Progenitor cell of endocrine pancreas (in vitro differentiated cells): Measurements from ENCODE around the gene PRM1. TPM values are rescaled to one million over a fixed set of nuclear protein-coding genes. Genes with fewer than 3 reads are reported as not detected.

Experiments
- DNase-seq: peaks from one replicate; pipeline ENCODE4 v3.0.0; 2021; ENCODE audit warnings: low spot score; ENCODE audit not compliant: unreplicated experiment
- H3K27ac Mint-ChIP-seq: 2 replicates; pipeline ENCODE4 v1.8.0; 2021; ENCODE audit warnings: mild to moderate bottlenecking, moderate library complexity, mixed read lengths
- H3K27me3 Mint-ChIP-seq: 2 replicates; pipeline ENCODE4 v1.8.0; 2021; ENCODE audit warnings: mixed read lengths
- H3K36me3 Mint-ChIP-seq: 2 replicates; pipeline ENCODE4 v1.8.0; 2022; ENCODE audit warnings: mixed read lengths; ENCODE audit not compliant: insufficient read depth
- H3K4me1 Mint-ChIP-seq: 2 replicates; pipeline ENCODE4 v1.8.0; 2021; ENCODE audit warnings: low read depth, mixed read lengths
- H3K4me3 Mint-ChIP-seq: 2 replicates; pipeline ENCODE4 v1.8.0; 2021; ENCODE audit warnings: low read depth, mild to moderate bottlenecking, moderate library complexity, mixed read lengths
- H3K9me3 Mint-ChIP-seq: 2 replicates; pipeline ENCODE4 v1.8.0; 2021; ENCODE audit warnings: low read depth, mixed read lengths
- CTCF ChIP-seq: fragments of 200-600 bp; sonication (generic); IDR thresholded peaks from one replicate; pipeline ENCODE4 v1.5.0; 2021; ENCODE audit warnings: antibody characterized with exemption, mild to moderate bottlenecking; ENCODE audit not compliant: unreplicated experiment
- total RNA-seq: library from RNA; stranded (reverse); gene quantifications from 2 replicates; pipeline ENCODE4 v1.2.1, GENCODE V29; 2021

The PRM1 gene
- total RNA-seq, 1 donor from 2014 or later: not detected

- H3K4me3 Mint-ChIP-seq: no peak overlapping the region
- H3K36me3 Mint-ChIP-seq: peaks cover 2% of the 10 kb centered on the region
- DNase-seq: no peak
- no peaks in the 10 kb centered on the region for H3K9me3 Mint-ChIP-seq
- TF ChIP-seq CTCF: no peak
- H3K4me1 Mint-ChIP-seq: no peaks in the 10 kb centered on the region
- H3K27me3 Mint-ChIP-seq: no peaks in the 10 kb centered on the region
- H3K27ac Mint-ChIP-seq: no peak overlapping the region
These were observed 30.2 kb downstream of the PRM1 start for GRCh38 chr16:11250786-11251524.

- Mint-ChIP-seq H3K9me3 (no peaks in the 10 kb centered on the region), H3K4me1 (peaks cover 3% of the 10 kb centered on the region), H3K27ac (no peak overlapping the region), H3K27me3 (no peaks in the 10 kb centered on the region), H3K4me3 (no peak overlapping the region), H3K36me3 (peaks cover 2% of the 10 kb centered on the region)
- TF ChIP-seq CTCF: no peak
- DNase-seq: no peak
These were observed 30.9 kb downstream of the PRM1 start for GRCh38 chr16:11250091-11250785.

- no peak overlapping the region for H3K27ac Mint-ChIP-seq
- no peak for TF ChIP-seq CTCF
- no peaks in the 10 kb centered on the region for H3K9me3 Mint-ChIP-seq
- no peak overlapping the region for H3K4me3 Mint-ChIP-seq
- H3K27me3 Mint-ChIP-seq: peaks cover 3% of the 10 kb centered on the region
- no peak for DNase-seq
- H3K36me3 Mint-ChIP-seq: peaks cover 2% of the 10 kb centered on the region
- peaks cover 3% of the 10 kb centered on the region for H3K4me1 Mint-ChIP-seq
These were observed 31.7 kb downstream of the PRM1 start for GRCh38 chr16:11249233-11250061.

GRCh38 chr16:11248133-11248532 is 33.0 kb downstream of the PRM1 start:
- Mint-ChIP-seq H3K27ac (no peak overlapping the region), H3K9me3 (no peaks in the 10 kb centered on the region), H3K27me3 (peaks cover 3% of the 10 kb centered on the region), H3K4me3 (no peak overlapping the region), H3K4me1 (peaks cover 3% of the 10 kb centered on the region), H3K36me3 (no peaks in the 10 kb centered on the region)
- DNase-seq: no peak
- TF ChIP-seq CTCF: no peak

- H3K4me3 Mint-ChIP-seq: no peak overlapping the region
- H3K4me1 Mint-ChIP-seq: peaks cover 3% of the 10 kb centered on the region
- H3K27ac Mint-ChIP-seq: no peak overlapping the region
- no peaks in the 10 kb centered on the region for H3K9me3 Mint-ChIP-seq
- no peak for TF ChIP-seq CTCF
- H3K36me3 Mint-ChIP-seq: no peaks in the 10 kb centered on the region
- DNase-seq: no peak
- H3K27me3 Mint-ChIP-seq: peaks cover 3% of the 10 kb centered on the region
These were observed 35.1 kb downstream of the PRM1 start for GRCh38 chr16:11245988-11246387.
